Measurements from ENCODE around the gene LMAN1. TPM values are rescaled to one million over a fixed set of nuclear protein-coding genes. Genes with fewer than 3 reads are reported as not detected.

Gene LMAN1
- total RNA-seq, 4 donors from 2014 or later: 30.2 to 200 (median 76.8) TPM

DNA sequence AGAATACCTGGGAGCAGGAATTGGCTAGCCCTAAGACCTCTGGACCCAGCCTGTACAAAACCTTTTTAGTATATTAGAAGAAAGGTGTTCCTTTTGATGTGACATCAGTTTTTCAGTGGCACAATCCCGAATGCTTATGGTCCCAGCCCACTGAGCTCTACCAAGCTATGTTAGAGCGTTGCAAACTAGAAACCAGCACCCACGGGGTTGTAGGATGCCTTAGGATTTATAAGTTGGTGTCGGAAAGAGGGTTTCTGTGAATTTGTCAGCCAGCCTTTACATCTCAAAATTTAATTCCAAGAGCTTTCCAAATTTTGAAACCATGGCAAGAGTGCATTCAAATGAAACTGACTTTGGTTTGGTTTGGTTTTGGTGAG, 499 bp upstream of the LMAN1 start:
- DNase-seq: no peak
- Histone ChIP-seq H3K36me3 (peaks cover 0 to under 1% of the 10 kb centered on the region in 2 donors), H3K27me3 (no peaks in the 10 kb centered on the region), H3K4me3 (peak overlapping the region; percentile 75 to 91), H3K9me3 (no peaks in the 10 kb centered on the region), H3K27ac (peak overlapping the region; percentile 80 to 90), H3K4me1 (no peaks in the 10 kb centered on the region)
- TF ChIP-seq, protein P1, sequence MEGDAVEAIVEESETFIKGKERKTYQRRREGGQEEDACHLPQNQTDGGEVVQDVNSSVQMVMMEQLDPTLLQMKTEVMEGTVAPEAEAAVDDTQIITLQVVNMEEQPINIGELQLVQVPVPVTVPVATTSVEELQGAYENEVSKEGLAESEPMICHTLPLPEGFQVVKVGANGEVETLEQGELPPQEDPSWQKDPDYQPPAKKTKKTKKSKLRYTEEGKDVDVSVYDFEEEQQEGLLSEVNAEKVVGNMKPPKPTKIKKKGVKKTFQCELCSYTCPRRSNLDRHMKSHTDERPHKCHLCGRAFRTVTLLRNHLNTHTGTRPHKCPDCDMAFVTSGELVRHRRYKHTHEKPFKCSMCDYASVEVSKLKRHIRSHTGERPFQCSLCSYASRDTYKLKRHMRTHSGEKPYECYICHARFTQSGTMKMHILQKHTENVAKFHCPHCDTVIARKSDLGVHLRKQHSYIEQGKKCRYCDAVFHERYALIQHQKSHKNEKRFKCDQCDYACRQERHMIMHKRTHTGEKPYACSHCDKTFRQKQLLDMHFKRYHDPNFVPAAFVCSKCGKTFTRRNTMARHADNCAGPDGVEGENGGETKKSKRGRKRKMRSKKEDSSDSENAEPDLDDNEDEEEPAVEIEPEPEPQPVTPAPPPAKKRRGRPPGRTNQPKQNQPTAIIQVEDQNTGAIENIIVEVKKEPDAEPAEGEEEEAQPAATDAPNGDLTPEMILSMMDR (IDR thresholded peaks at IDR 0.05): no peak
- no peak for TF ChIP-seq POLR2A (IDR thresholded peaks at IDR 0.05)
- intact Hi-C loops (cut with DNase I; ENCODE audit: low total_unique reads): no loop called here

DNA sequence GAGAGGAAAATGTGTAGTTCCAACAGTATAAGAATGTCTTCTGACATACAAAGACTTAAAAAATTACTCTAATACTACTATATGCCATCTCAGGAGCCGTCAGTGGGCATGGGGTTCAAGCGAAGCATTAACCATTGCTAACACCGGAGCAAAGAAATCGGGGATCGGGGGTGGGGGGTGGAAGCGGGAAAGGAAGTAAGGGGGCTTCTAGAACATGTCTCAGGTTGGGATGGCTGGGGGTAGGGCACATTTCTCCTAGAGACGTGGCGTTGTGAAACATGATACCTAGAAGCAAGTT, 702 bp downstream of the LMAN1 start:
- no peaks in the 10 kb centered on the region for H3K4me1 ChIP-seq
- intact Hi-C loops (cut with DNase I; ENCODE audit: low total_unique reads): no loop called here
- H3K9me3 ChIP-seq: no peaks in the 10 kb centered on the region
- H3K36me3 ChIP-seq: peaks cover 0 to 2% of the 10 kb centered on the region in 2 donors
- TF ChIP-seq POLR2A (IDR thresholded peaks at IDR 0.05): no peak
- TF ChIP-seq, protein P1 (IDR thresholded peaks at IDR 0.05): no peak
- peak in 1 of 2 donors; percentile 16 for DNase-seq
- peak overlapping the region; percentile 80 to 90 for H3K27ac ChIP-seq
- H3K4me3 ChIP-seq: peak overlapping the region; percentile 75 to 91
- H3K27me3 ChIP-seq: no peaks in the 10 kb centered on the region

DNA sequence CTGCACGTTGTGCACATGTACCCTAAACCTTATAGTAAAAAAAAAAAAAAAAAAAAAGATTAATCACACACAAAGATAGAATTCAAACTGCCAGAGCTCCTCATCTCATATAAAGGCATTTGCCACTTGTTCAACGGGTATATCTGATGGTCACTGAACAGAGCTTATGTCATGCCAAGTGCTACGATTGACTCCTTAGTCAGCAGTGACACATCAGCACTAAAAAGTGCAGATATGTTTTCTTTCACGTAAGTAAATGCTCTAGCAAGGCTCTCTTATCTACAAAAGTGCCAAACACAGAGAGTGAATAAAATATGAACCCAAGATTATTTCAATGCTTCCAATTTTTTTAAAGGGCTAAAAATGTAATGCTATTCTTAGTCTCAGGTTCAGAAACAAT, 1.1 kb downstream of the LMAN1 start:
- intact Hi-C loops (cut with DNase I; ENCODE audit: low total_unique reads): no loop called here
- H3K4me3 ChIP-seq: peak overlapping the region; percentile 75 to 91
- DNase-seq: no peak

DNA sequence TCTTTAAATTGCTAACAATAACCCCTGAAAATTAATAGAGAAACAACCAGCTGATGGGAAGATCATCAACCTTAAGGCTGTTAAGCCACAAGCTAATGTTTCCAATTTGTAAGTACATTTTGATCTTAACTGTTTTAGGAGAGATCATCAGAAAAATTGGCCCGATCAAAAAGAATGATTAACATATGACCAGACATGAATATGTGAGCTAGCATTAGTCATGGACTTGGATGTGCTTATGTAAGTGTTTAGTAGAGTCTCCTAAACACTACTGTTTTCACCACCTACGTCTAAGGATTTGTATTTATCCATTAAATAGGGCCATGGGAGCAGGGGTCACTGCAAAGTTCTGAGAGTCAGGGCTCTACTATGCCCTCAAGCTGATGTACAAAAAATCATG, 4.3 kb downstream of the LMAN1 start:
- Histone ChIP-seq H3K27ac (no peak overlapping the region), H3K27me3 (no peaks in the 10 kb centered on the region), H3K9me3 (no peaks in the 10 kb centered on the region), H3K4me3 (no peak overlapping the region), H3K4me1 (no peaks in the 10 kb centered on the region), H3K36me3 (peaks cover 0 to 2% of the 10 kb centered on the region in 2 donors)
- intact Hi-C loops (cut with DNase I; ENCODE audit: low total_unique reads): no loop called here
- TF ChIP-seq, protein P1 (IDR thresholded peaks at IDR 0.05): no peak
- no peak for TF ChIP-seq POLR2A (IDR thresholded peaks at IDR 0.05)
- DNase-seq: no peak

More for the DNA sequence above, 1.1 kb downstream of the LMAN1 start:
- Histone ChIP-seq H3K9me3 (no peaks in the 10 kb centered on the region), H3K27me3 (no peaks in the 10 kb centered on the region), H3K27ac (peak overlapping the region; percentile 80 to 90), H3K4me1 (no peaks in the 10 kb centered on the region), H3K36me3 (peaks cover 0 to 2% of the 10 kb centered on the region in 2 donors)
- TF ChIP-seq POLR2A (IDR thresholded peaks at IDR 0.05): no peak
- TF ChIP-seq, protein P1 (IDR thresholded peaks at IDR 0.05): no peak

DNA sequence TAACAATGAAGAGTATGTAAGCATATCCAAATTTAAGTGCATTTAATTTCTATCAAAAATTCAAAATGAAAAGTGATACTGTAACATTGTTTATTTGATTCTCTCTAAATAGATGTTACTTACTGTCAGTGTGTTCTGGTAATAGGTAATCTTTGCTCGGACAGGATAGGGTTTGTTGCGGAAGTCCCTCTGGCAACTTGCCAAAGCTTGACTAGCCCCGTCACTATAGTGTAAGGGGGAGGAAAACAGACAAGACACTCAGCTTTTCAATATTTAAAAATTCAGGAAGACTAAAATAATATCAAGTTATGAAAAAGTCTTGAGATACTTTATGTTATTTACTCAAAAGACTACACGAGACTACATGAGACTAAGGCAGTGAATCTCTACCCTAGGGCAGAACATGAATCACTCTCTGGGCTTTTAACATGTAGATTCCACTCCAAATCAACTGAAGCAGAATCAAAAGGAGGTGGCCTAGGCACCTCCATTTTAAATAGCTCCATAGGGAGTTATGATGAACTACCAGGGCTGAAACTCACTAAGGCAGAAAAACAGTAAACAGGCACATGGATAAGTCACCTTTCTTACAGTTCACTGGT, 5.9 kb downstream of the LMAN1 start:
- no peaks in the 10 kb centered on the region for H3K9me3 ChIP-seq
- H3K27me3 ChIP-seq: no peaks in the 10 kb centered on the region
- TF ChIP-seq, protein P1 (IDR thresholded peaks at IDR 0.05): no peak
- no peak for TF ChIP-seq POLR2A (IDR thresholded peaks at IDR 0.05)
- no peak overlapping the region for H3K27ac ChIP-seq
- H3K36me3 ChIP-seq: peaks cover 0 to 2% of the 10 kb centered on the region in 2 donors
- DNase-seq: no peak
- intact Hi-C loops (cut with DNase I; ENCODE audit: low total_unique reads): no loop called here
- H3K4me3 ChIP-seq: no peak overlapping the region
- H3K4me1 ChIP-seq: no peaks in the 10 kb centered on the region
